Gastrocnemius medialis (tissue), 4 donors: ENCODE results near the gene SPN. TPM values are rescaled to one million over a fixed set of nuclear protein-coding genes. Genes with fewer than 3 reads are reported as not detected.

Source experiments
- ATAC-seq, 2 donors: fragments of 150-250 bp; one replicate each; pipeline ENCODE4 v1.9.1; 2016
- DNase-seq, 2 donors: peaks; one replicate each; pipeline ENCODE4 v3.0.0-alpha.2; 2019
- H3K27ac ChIP-seq, 4 donors: fragments of 200-600 bp; sonication (generic); 1 replicate in 1 of 4; 2 replicates in 3 of 4; pipeline ENCODE4 v1.5.1; 2016 to 2018; ENCODE audit warnings: mild to moderate bottlenecking in 2 of 4, moderate library complexity in 1 of 4
- H3K27me3 ChIP-seq, 3 donors: fragments of 200-600 bp; sonication (generic) in 2 of 3; 1 replicate in 1 of 3; 2 replicates in 2 of 3; pipeline versions ENCODE4 v1.5.1 to v1.6.0; 2016 to 2019; ENCODE audit warnings: mild to moderate bottlenecking in 1 of 3, moderate library complexity in 1 of 3
- H3K36me3 ChIP-seq, 2 donors: fragments of 200-600 bp; sonication (generic) in 1 of 2; one replicate each; pipeline ENCODE4 v1.5.1; 2017 to 2018
- H3K4me1 ChIP-seq, 2 donors: fragments of 200-600 bp; sonication (generic) in 1 of 2; one replicate each; pipeline ENCODE4 v1.5.1; 2016 to 2017; ENCODE audit warnings: mild to moderate bottlenecking in 2 of 2
- H3K4me3 ChIP-seq, 4 donors: fragments of 200-600 bp; sonication (generic) in 3 of 4; 1 replicate in 1 of 4; 2 replicates in 3 of 4; pipeline ENCODE4 v1.5.1; 2016 to 2019; ENCODE audit warnings: mild to moderate bottlenecking in 2 of 4
- H3K9me3 ChIP-seq, 3 donors: fragments of 200-600 bp; sonication (generic) in 2 of 3; 1 replicate in 1 of 3; 2 replicates in 2 of 3; pipeline ENCODE4 v1.5.1; 2016 to 2019
- POLR2A ChIP-seq, 2 donors: fragments of 450-650 bp; IDR thresholded peaks; one replicate each; pipeline ENCODE4 v1.6.1; 2017; ENCODE audit warnings: antibody characterized with exemption in 2 of 2, mild to moderate bottlenecking in 2 of 2, moderate library complexity in 2 of 2
- in situ Hi-C, 4 donors: fragments of 200-750 bp; cut with MboI; loops; one replicate each; pipeline versions ENCODE4 v1.15.0 to v1.8.0; 2017; ENCODE audit warnings: low sequenced_read_pairs in 4 of 4
- intact Hi-C: fragments of 100-400 bp; cut with DNase I; formaldehyde crosslinking; loops from one replicate; pipeline ENCODE4 v1.15.1; 2023; ENCODE audit warnings: low total_unique reads
- total RNA-seq, 4 donors: library from RNA; depleted of rRNA; stranded (reverse); fragments of >200 nt; gene quantifications; one replicate each; pipeline versions ENCODE4 v1.1.0 to v1.2.3, GENCODE V29; 2016
- TF ChIP-seq, protein P1 (sequence below), 5 experiments: fragments of 450-650 bp in 3 of 5; fragments of 200-600 bp in 2 of 5; sonication (generic) in 2 of 5; IDR thresholded peaks in 4 of 5; conservative IDR thresholded peaks in 1 of 5; 1 replicate in 4 of 5; 2 replicates in 1 of 5; pipeline ENCODE4 v1.5.1; 2016 to 2019; ENCODE audit warnings: antibody characterized with exemption in 5 of 5, mild to moderate bottlenecking in 3 of 5, moderate library complexity in 3 of 5

Gene SPN
- total RNA-seq, 4 donors from 2014 or later, result 0.12 to 0.88 (median 0.84) TPM; not detected in 1

- in situ Hi-C loops, result loop anchor here in 3 of 4 donors (10.0 to 25.0 kb wide), 3 partner anchors 148 to 340 kb away; partner anchors contain the start of genes C16orf92 (in 1 of the 3), DOC2A (in 1 of the 3) and TLCD3B (in 1 of the 3)
- Histone ChIP-seq H3K27me3 (no peaks in the 10 kb centered on the region), H3K4me3 (no peak overlapping the region), H3K9me3 (no peaks in the 10 kb centered on the region), H3K4me1 (peaks cover 3 to 4% of the 10 kb centered on the region in 2 donors), H3K27ac (no peak overlapping the region), H3K36me3 (no peaks in the 10 kb centered on the region)
- ATAC-seq, result no peak
- TF ChIP-seq POLR2A (IDR thresholded peaks at IDR 0.05), result no peak
- TF ChIP-seq, protein P1, sequence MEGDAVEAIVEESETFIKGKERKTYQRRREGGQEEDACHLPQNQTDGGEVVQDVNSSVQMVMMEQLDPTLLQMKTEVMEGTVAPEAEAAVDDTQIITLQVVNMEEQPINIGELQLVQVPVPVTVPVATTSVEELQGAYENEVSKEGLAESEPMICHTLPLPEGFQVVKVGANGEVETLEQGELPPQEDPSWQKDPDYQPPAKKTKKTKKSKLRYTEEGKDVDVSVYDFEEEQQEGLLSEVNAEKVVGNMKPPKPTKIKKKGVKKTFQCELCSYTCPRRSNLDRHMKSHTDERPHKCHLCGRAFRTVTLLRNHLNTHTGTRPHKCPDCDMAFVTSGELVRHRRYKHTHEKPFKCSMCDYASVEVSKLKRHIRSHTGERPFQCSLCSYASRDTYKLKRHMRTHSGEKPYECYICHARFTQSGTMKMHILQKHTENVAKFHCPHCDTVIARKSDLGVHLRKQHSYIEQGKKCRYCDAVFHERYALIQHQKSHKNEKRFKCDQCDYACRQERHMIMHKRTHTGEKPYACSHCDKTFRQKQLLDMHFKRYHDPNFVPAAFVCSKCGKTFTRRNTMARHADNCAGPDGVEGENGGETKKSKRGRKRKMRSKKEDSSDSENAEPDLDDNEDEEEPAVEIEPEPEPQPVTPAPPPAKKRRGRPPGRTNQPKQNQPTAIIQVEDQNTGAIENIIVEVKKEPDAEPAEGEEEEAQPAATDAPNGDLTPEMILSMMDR (IDR thresholded peaks at IDR 0.05 in 4 of 5, conservative IDR thresholded peaks at IDR 0.05 in 1 of 5), result no peak
- DNase-seq, result no peak
- intact Hi-C loops, result no loop called here
Observed at GRCh38 chr16:29696881-29697331, 33.9 kb downstream of the SPN start.

DNA sequence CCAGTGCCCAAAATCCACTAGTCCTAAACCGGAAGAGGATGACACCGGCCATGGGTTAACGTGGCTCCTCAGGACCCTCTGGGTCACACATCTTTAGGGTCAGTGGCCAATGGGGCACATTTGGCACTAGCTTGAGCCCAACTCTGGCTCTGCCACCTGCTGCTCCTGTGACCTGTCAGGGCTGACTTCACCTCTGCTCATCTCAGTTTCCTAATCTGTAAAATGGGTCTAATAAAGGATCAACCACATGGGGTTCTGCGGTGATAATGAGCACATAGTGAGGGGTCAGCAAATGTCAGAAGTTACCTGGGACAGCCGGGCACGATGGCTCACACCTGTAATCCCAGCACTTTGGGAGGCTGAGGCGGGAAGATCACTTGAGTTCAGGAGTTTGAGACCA is 34.3 kb downstream of the SPN start:
- no peak overlapping the region for H3K4me3 ChIP-seq
- intact Hi-C loops (no loop called here), in situ Hi-C loops (loop anchor here in 3 of 4 donors (10.0 to 25.0 kb wide), 3 partner anchors 147 to 340 kb away; partner anchors contain the start of genes C16orf92 (in 1 of the 3), DOC2A (in 1 of the 3) and TLCD3B (in 1 of the 3))
- H3K27ac ChIP-seq, result no peak overlapping the region
- no peaks in the 10 kb centered on the region for H3K36me3 ChIP-seq
- ATAC-seq, result no peak
- no peaks in the 10 kb centered on the region for H3K27me3 ChIP-seq
- DNase-seq, result no peak
- no peaks in the 10 kb centered on the region for H3K9me3 ChIP-seq
- TF ChIP-seq POLR2A (IDR thresholded peaks at IDR 0.05), result no peak
- H3K4me1 ChIP-seq, result peaks cover 3 to 4% of the 10 kb centered on the region in 2 donors

- DNase-seq (no peak), ATAC-seq (no peak)
- Histone ChIP-seq H3K4me3 (no peak overlapping the region), H3K36me3 (no peaks in the 10 kb centered on the region), H3K9me3 (no peaks in the 10 kb centered on the region), H3K27ac (no peak overlapping the region), H3K4me1 (peaks cover 3 to 4% of the 10 kb centered on the region in 2 donors), H3K27me3 (no peaks in the 10 kb centered on the region)
- in situ Hi-C loops, result loop anchor here in 3 of 4 donors (10.0 to 25.0 kb wide), 3 partner anchors 147 to 339 kb away; partner anchors contain the start of genes C16orf92 (in 1 of the 3), DOC2A (in 1 of the 3) and TLCD3B (in 1 of the 3)
- intact Hi-C loops, result no loop called here
- TF ChIP-seq, protein P1 (IDR thresholded peaks at IDR 0.05 in 4 of 5, conservative IDR thresholded peaks at IDR 0.05 in 1 of 5), result no peak
- no peak for TF ChIP-seq POLR2A (IDR thresholded peaks at IDR 0.05)
Observed at GRCh38 chr16:29698042-29698441, 35.0 kb downstream of the SPN start.

- intact Hi-C loops (no loop called here), in situ Hi-C loops (loop anchor here in 3 of 4 donors (10.0 to 25.0 kb wide), 3 partner anchors 146 to 339 kb away; partner anchors contain the start of genes C16orf92 (in 1 of the 3), DOC2A (in 1 of the 3) and TLCD3B (in 1 of the 3))
- no peak overlapping the region for H3K4me3 ChIP-seq
- TF ChIP-seq POLR2A (IDR thresholded peaks at IDR 0.05), result no peak
- TF ChIP-seq, protein P1 (IDR thresholded peaks at IDR 0.05 in 4 of 5, conservative IDR thresholded peaks at IDR 0.05 in 1 of 5), result no peak
- H3K9me3 ChIP-seq, result no peaks in the 10 kb centered on the region
- peaks cover 3 to 4% of the 10 kb centered on the region in 2 donors for H3K4me1 ChIP-seq
- H3K36me3 ChIP-seq, result no peaks in the 10 kb centered on the region
- no peak for ATAC-seq
- H3K27me3 ChIP-seq, result no peaks in the 10 kb centered on the region
- H3K27ac ChIP-seq, result no peak overlapping the region
- DNase-seq, result no peak
Observed at GRCh38 chr16:29698484-29699323, 35.7 kb downstream of the SPN start.
